Immature natural killer cell (primary cell): Measurements from ENCODE around the gene CELSR1. TPM values are rescaled to one million over a fixed set of nuclear protein-coding genes. Genes with fewer than 3 reads are reported as not detected.
A peak's percentile ranks its signal among the peaks of the same experiment; 100 is the strongest.
"Not testable (repeated sequence)": the region's sequence is repeated elsewhere in the genome, so short reads cannot be mapped to it uniquely, and the experiment has no call there.

Experiments used
- DNase-seq, 3 donors: peaks; one replicate each; pipeline ENCODE4 v3.0.0; 2022; ENCODE audit warnings: mixed read lengths in 1 of 3
- H3K27ac Mint-ChIP-seq, 6 donors: one replicate each; pipeline ENCODE4 v1.8.0; 2020; ENCODE audit warnings: mixed read lengths in 6 of 6, mild to moderate bottlenecking in 5 of 6, inconsistent platforms in 4 of 6, moderate library complexity in 3 of 6
- H3K27me3 Mint-ChIP-seq, 3 donors: one replicate each; pipeline ENCODE4 v1.8.0; 2020 to 2021; ENCODE audit warnings: low read depth in 3 of 3, mild to moderate bottlenecking in 3 of 3, mixed read lengths in 3 of 3, moderate library complexity in 3 of 3, inconsistent platforms in 1 of 3
- H3K36me3 Mint-ChIP-seq, 3 donors: one replicate each; pipeline ENCODE4 v1.8.0; 2020; ENCODE audit warnings: mixed read lengths in 3 of 3, inconsistent platforms in 2 of 3, mild to moderate bottlenecking in 2 of 3
- H3K4me1 Mint-ChIP-seq, 2 donors: one replicate each; pipeline ENCODE4 v1.8.0; 2020; ENCODE audit warnings: inconsistent platforms in 2 of 2, mild to moderate bottlenecking in 2 of 2, mixed read lengths in 2 of 2, moderate library complexity in 1 of 2
- H3K4me3 Mint-ChIP-seq, 5 donors: one replicate each; pipeline ENCODE4 v1.8.0; 2020; ENCODE audit warnings: mild to moderate bottlenecking in 5 of 5, mixed read lengths in 5 of 5, inconsistent platforms in 3 of 5, moderate library complexity in 3 of 5
- H3K9me3 Mint-ChIP-seq, 6 donors: one replicate each; pipeline ENCODE4 v1.8.0; 2020; ENCODE audit warnings: mild to moderate bottlenecking in 6 of 6, mixed read lengths in 6 of 6, inconsistent platforms in 4 of 6, moderate library complexity in 3 of 6
- polyA plus RNA-seq, 3 donors: library from polyadenylated mRNA; unstranded; fragments of 300-500 nt; fragmentation: Illumina TruSeq; gene quantifications; one replicate each; pipeline ENCODE4 v1.2.3, GENCODE V29; 2021

The CELSR1 gene
- polyA plus RNA-seq, 3 donors from 2014 or later, result 0.24 to 1.6 (median 1.2) TPM

GRCh38 chr22:46327691-46328465 lies 209.5 kb downstream of the CELSR1 start:
- H3K36me3 Mint-ChIP-seq, result no peaks in the 10 kb centered on the region
- no peak overlapping the region for H3K27ac Mint-ChIP-seq
- H3K27me3 Mint-ChIP-seq, result no peaks in the 10 kb centered on the region
- no peaks in the 10 kb centered on the region for H3K9me3 Mint-ChIP-seq
- no peaks in the 10 kb centered on the region for H3K4me1 Mint-ChIP-seq
- DNase-seq, result no peak
- no peak overlapping the region for H3K4me3 Mint-ChIP-seq

GRCh38 chr22:46326066-46326680 lies 211.2 kb downstream of the CELSR1 start:
- no peaks in the 10 kb centered on the region for H3K4me1 Mint-ChIP-seq

GRCh38 chr22:46323162-46323561 lies 214.3 kb downstream of the CELSR1 start:
- no peak for DNase-seq
- Mint-ChIP-seq H3K27me3 (peaks cover 0 to 4% (median 0%) of the 10 kb centered on the region in 3 donors), H3K4me3 (no peak overlapping the region), H3K4me1 (no peaks in the 10 kb centered on the region), H3K36me3 (peaks cover 0 to 3% (median 0%) of the 10 kb centered on the region in 3 donors), H3K9me3 (no peaks in the 10 kb centered on the region), H3K27ac (no peak overlapping the region)

More at GRCh38 chr22:46326066-46326680, 211.2 kb downstream of the CELSR1 start:
- Mint-ChIP-seq H3K27me3 (no peaks in the 10 kb centered on the region), H3K4me3 (no peak overlapping the region), H3K9me3 (no peaks in the 10 kb centered on the region), H3K27ac (peak overlapping the region in 1 of 6 donors; percentile 44), H3K36me3 (no peaks in the 10 kb centered on the region)
- DNase-seq, result no peak

- Mint-ChIP-seq H3K4me3 (no peak overlapping the region), H3K27me3 (peaks cover 0 to 4% (median 0%) of the 10 kb centered on the region in 3 donors), H3K4me1 (no peaks in the 10 kb centered on the region), H3K27ac (no peak overlapping the region), H3K36me3 (peaks cover 0 to 4% (median 0%) of the 10 kb centered on the region in 3 donors), H3K9me3 (no peaks in the 10 kb centered on the region)
- DNase-seq, result no peak
Observed at GRCh38 chr22:46322711-46323110, 214.7 kb downstream of the CELSR1 start.

- no peaks in the 10 kb centered on the region for H3K4me1 Mint-ChIP-seq
- H3K36me3 Mint-ChIP-seq, result peaks cover 0 to 4% (median 0%) of the 10 kb centered on the region in 3 donors
- H3K27ac Mint-ChIP-seq, result peak overlapping the region in 2 of 6 donors; percentile 49 to 61
- no peak overlapping the region for H3K4me3 Mint-ChIP-seq
- H3K27me3 Mint-ChIP-seq, result peaks cover 0 to 4% (median 0%) of the 10 kb centered on the region in 3 donors
- H3K9me3 Mint-ChIP-seq, result no peaks in the 10 kb centered on the region
- DNase-seq, result no peak
Observed at GRCh38 chr22:46320716-46321386, 216.6 kb downstream of the CELSR1 start.

- no peak overlapping the region for H3K27ac Mint-ChIP-seq
- H3K9me3 Mint-ChIP-seq, result no peaks in the 10 kb centered on the region
- H3K27me3 Mint-ChIP-seq, result peaks cover 0 to 4% (median 0%) of the 10 kb centered on the region in 3 donors
- peaks cover 0 to 4% (median 0%) of the 10 kb centered on the region in 3 donors for H3K36me3 Mint-ChIP-seq
- no peak for DNase-seq
- H3K4me1 Mint-ChIP-seq, result no peaks in the 10 kb centered on the region
- H3K4me3 Mint-ChIP-seq, result no peak overlapping the region
Observed at GRCh38 chr22:46320166-46320710, 217.2 kb downstream of the CELSR1 start.

GRCh38 chr22:46319319-46319718 lies 218.1 kb downstream of the CELSR1 start:
- Mint-ChIP-seq H3K27me3 (peaks cover 0 to 4% (median 0%) of the 10 kb centered on the region in 3 donors), H3K36me3 (peaks cover 0 to 4% (median 0%) of the 10 kb centered on the region in 3 donors), H3K27ac (peak overlapping the region in 1 of 6 donors; percentile 51), H3K4me1 (no peaks in the 10 kb centered on the region), H3K4me3 (no peak overlapping the region), H3K9me3 (no peaks in the 10 kb centered on the region)
- DNase-seq, result no peak

GRCh38 chr22:46318576-46318975 lies 218.8 kb downstream of the CELSR1 start:
- H3K9me3 Mint-ChIP-seq, result no peaks in the 10 kb centered on the region
- no peak overlapping the region for H3K4me3 Mint-ChIP-seq
- peak overlapping the region in 2 of 6 donors; percentile 16 to 46 for H3K27ac Mint-ChIP-seq

GRCh38 chr22:46317646-46318045 lies 219.8 kb downstream of the CELSR1 start:
- DNase-seq, result no peak
- Mint-ChIP-seq H3K36me3 (peaks cover 0 to 4% (median 0%) of the 10 kb centered on the region in 3 donors), H3K27ac (no peak overlapping the region), H3K27me3 (peaks cover 0 to 4% (median 0%) of the 10 kb centered on the region in 3 donors), H3K4me3 (no peak overlapping the region), H3K9me3 (no peaks in the 10 kb centered on the region), H3K4me1 (no peaks in the 10 kb centered on the region)

More at GRCh38 chr22:46318576-46318975, 218.8 kb downstream of the CELSR1 start:
- DNase-seq, result no peak
- peaks cover 0 to 4% (median 0%) of the 10 kb centered on the region in 3 donors for H3K27me3 Mint-ChIP-seq
- H3K36me3 Mint-ChIP-seq, result peaks cover 0 to 4% (median 0%) of the 10 kb centered on the region in 3 donors
- no peaks in the 10 kb centered on the region for H3K4me1 Mint-ChIP-seq

GRCh38 chr22:46315976-46316375 lies 221.4 kb downstream of the CELSR1 start:
- Mint-ChIP-seq H3K4me1 (no peaks in the 10 kb centered on the region), H3K36me3 (peaks cover 0 to 4% (median 0%) of the 10 kb centered on the region in 3 donors), H3K27me3 (peaks cover 0 to 4% (median 0%) of the 10 kb centered on the region in 3 donors), H3K27ac (no peak overlapping the region), H3K4me3 (no peak overlapping the region), H3K9me3 (no peaks in the 10 kb centered on the region)
- DNase-seq, result no peak

GRCh38 chr22:46312848-46313247 lies 224.6 kb downstream of the CELSR1 start:
- DNase-seq, H3K36me3 Mint-ChIP-seq, H3K9me3 Mint-ChIP-seq: not testable (repeated sequence)

GRCh38 chr22:46312056-46312455 lies 225.4 kb downstream of the CELSR1 start:
- DNase-seq, result no peak
- no peaks in the 10 kb centered on the region for H3K27me3 Mint-ChIP-seq
- no peak overlapping the region for H3K4me3 Mint-ChIP-seq
- no peaks in the 10 kb centered on the region for H3K4me1 Mint-ChIP-seq
- H3K9me3 Mint-ChIP-seq, result no peaks in the 10 kb centered on the region
- H3K36me3 Mint-ChIP-seq, result peaks cover 0 to 3% (median 0%) of the 10 kb centered on the region in 3 donors
- peak overlapping the region in 1 of 6 donors; percentile 72 for H3K27ac Mint-ChIP-seq

More at GRCh38 chr22:46312848-46313247, 224.6 kb downstream of the CELSR1 start:
- not testable (repeated sequence) for H3K27ac Mint-ChIP-seq, H3K4me3 Mint-ChIP-seq, H3K4me1 Mint-ChIP-seq, H3K27me3 Mint-ChIP-seq
